EH (cell line): ENCODE results near the gene XRCC3.

Source experiments
- DNase-seq: peaks from one replicate; pipeline ENCODE4 v3.0.0-alpha.2; 2015; ENCODE audit warnings: low read depth

The XRCC3 gene

GRCh38 chr14:103706551-103707328, 8.5 kb downstream of the XRCC3 start:
- DNase-seq, result no peak

- no peak for DNase-seq
These were observed 9.6 kb downstream of the XRCC3 start for GRCh38 chr14:103705504-103706284.

GRCh38 chr14:103705118-103705503, 10.1 kb downstream of the XRCC3 start:
- no peak for DNase-seq

- no peak for DNase-seq
These were observed 10.5 kb downstream of the XRCC3 start for GRCh38 chr14:103704708-103705107.

GRCh38 chr14:103703433-103704385, 11.5 kb downstream of the XRCC3 start:
- DNase-seq, result no peak

- no peak for DNase-seq
These were observed 12.5 kb downstream of the XRCC3 start for GRCh38 chr14:103702497-103703432.

GRCh38 chr14:103702095-103702494, 13.2 kb downstream of the XRCC3 start:
- DNase-seq, result no peak

GRCh38 chr14:103700753-103701490, 14.3 kb downstream of the XRCC3 start:
- DNase-seq, result no peak

- no peak for DNase-seq
These were observed 15.1 kb downstream of the XRCC3 start for GRCh38 chr14:103699901-103700752.

- DNase-seq, result no peak
These were observed 16.0 kb downstream of the XRCC3 start for GRCh38 chr14:103699261-103699661.

GRCh38 chr14:103698380-103699260, 16.6 kb downstream of the XRCC3 start:
- no peak for DNase-seq

- no peak for DNase-seq
These were observed 17.5 kb downstream of the XRCC3 start for GRCh38 chr14:103697603-103698379.

- no peak for DNase-seq
These were observed 18.0 kb downstream of the XRCC3 start for GRCh38 chr14:103697206-103697602.

- no peak for DNase-seq
These were observed 18.7 kb downstream of the XRCC3 start for GRCh38 chr14:103696466-103697071.

- no peak for DNase-seq
These were observed 19.2 kb downstream of the XRCC3 start for GRCh38 chr14:103696070-103696402.

GRCh38 chr14:103695296-103696069, 19.8 kb downstream of the XRCC3 start:
- no peak for DNase-seq
